HG03439 (cell line): ENCODE measurements around the gene EMSY.

ENCODE experiments used
- ATAC-seq: cut with Tn5 transposase; IDR thresholded peaks from one replicate; pipeline ENCODE4 v1.9.1; 2021; ENCODE audit warnings: mild to moderate bottlenecking, moderate library complexity; ENCODE audit not compliant: unreplicated experiment

Gene EMSY

DNA sequence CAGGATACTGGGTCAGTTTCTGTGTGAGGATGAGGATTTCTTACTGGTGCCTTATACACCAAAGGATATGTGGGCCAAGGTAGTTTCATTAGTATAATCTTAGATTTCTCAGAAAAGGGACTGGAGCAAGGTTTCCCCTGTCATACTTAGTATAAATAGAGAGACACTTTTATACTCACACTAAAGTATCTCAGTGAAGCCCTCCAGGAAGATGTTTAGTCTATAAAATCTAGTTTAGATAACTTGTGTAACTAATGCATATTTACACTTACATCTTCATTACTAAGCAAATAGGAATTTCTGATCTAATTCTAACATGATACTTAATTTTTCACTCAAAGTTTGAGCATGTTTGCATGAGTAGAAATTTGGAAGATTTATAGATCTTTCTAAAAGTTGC, 11.1 kb downstream of the EMSY start:
- no peak for ATAC-seq

DNA sequence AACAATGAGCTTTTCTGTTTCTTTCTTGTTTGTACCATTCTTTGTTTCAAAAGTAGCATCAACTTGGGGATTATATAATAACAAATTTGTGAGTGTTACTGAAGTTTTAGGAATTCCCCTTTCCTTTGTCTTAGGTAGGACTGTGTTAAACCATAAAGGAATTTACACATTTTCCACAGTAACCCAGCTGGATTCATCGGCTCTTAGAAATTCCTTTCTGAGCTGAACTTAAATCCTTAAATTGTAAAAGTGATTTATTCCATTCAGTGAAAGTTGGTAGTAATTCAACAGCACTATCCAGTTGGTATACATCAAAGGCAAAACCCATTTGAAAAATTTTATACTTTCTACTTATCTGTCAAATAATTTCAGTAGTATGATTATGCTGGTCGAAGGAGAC, 11.8 kb downstream of the EMSY start:
- no peak for ATAC-seq

DNA sequence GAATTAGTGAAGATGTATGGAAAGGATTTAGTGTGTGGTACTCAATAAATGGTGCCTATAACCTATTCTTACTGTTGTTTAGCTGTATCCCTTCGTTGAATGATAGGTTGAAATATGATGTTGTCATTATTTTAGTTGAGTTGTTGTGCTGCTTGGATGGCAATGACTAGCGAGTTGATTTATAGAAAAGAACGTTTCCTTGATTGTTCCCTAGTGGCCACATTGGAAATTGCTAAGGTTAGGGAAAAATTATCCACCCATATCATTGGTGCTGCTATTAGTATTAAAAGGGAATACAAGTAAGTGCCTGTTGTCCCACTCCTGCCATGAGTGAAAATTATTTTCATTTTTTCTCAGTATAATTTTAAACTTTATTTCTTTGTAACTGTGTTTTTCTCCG, 14.5 kb downstream of the EMSY start:
- no peak for ATAC-seq

DNA sequence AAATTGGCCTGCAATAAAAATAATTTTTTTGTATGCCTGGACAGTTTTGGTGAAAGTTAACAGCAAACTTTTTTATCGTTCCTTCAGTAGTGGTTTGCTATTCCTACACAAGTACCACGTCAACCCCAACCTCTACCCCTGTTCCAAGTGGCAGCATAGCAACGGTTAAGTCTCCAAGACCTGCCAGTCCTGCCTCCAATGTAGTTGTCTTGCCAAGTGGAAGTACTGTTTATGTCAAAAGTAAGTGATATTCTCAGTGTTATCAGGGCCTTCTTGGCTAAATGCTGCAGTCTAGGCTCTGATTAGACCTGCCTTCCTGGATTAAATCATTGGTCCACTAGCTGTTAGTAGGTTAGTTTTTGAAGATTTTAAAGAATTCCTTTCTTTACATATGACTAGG, 15.0 kb downstream of the EMSY start:
- ATAC-seq, result no peak

DNA sequence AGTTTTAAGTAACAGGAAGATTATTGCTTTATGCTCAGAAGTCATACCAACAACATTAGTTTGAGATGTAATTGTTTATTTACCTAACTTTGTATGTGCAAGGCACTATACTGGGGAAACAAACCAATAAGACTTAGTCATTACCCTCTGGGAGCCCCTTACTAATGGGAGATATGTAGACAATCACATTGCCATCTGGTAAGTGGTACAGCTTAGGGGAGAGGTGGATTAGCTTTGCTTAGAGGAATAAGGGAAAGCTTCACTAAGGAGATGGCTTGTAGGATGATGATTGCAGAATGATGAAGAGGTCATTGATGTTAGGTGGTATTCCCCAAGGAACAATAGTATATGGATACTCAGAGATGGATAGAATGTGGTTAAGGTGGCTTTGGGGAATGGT, 17.5 kb downstream of the EMSY start:
- no peak for ATAC-seq

DNA sequence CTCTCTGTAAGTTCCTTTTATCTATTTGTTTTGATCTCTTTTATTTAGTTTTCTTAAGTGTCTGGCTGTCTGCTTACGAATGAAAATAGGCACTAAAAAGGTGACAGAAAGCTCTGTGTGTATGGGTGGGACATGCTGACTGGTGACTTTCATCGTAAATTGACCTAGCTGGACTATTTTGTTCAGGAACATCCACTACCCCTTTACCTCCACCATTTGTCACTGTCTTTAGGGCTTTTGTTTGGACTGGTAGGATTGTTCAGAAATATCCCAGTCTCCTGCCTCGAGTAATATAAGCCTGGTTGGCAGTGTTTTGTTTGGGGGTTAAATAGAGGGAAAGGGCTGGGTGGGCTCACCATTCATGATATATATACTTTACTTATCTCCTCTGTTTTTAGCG, 20.9 kb downstream of the EMSY start:
- no peak for ATAC-seq

DNA sequence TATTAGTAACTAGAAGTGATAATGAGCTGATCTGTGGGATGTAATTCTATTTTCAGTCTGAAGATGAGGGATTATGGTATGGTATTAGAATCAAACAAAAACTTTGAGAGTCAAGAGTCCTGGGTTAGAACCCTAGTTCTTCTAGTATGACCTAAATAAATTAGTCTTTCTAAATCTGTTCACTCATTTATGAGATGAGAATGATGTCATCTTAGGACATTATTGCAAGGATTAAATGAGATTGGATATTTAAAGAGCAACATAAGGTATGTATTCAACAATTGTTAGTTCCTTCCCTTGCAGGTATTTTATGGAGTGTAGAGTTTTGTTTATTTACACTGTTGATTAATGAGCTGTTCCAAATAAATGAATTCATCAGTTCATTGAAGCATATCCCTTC, 21.8 kb downstream of the EMSY start:
- ATAC-seq, result no peak

DNA sequence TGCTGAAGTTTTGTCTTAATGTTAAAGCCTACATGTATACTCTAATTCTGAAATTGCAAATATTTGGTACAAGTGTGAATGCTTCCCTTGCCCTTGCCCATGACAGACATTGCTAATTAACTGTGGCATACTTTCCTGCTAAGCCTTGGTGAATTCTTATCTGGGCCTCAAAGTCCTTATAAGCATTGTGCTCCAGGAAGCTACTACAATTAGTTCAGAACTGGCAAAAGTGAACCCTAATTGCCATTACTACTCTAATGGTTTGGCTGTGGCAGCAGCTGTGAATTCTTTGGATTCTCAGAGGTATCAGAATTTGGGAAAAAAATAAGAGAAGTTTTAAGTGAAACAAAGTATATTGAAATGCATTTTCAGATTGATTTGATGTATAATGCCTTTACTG, 24.3 kb downstream of the EMSY start:
- ATAC-seq, result no peak

DNA sequence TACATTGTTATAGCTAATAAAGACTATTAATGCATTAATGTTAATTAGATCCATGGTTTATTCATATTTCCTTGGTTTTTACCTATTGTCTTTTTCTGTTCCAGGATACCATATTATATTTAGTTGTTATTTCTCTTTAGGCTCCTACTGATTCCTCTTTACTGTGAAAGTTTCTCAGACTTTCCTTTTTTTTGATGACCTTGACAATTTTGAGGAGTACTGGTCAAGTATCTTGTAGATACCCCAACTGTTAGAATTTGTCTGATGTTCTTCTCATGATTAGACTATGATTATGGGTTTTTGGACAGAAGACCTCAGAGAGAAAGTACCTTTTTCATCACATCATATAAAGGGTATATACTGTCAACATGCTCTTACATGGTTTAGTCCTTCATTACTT, 26.6 kb downstream of the EMSY start:
- no peak for ATAC-seq

DNA sequence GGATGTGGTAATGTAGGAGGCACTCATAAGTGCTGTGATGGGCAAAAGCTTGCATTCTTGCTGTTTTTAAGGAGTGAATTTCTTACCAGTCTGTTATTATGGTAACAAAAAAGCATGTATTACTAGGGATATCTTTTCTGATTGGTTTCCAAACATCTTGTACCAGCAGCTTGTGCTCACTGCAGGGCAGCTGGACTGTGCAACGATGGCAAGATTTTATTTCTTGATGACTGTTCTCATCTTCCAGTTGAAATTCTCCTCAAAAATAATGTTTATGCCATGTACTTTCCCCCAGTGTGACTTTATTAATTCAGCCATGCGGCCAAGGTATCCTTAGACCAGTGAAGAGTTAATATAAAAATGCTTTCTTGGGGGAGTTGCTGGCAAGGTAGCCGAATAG, 35.4 kb downstream of the EMSY start:
- ATAC-seq, result no peak

DNA sequence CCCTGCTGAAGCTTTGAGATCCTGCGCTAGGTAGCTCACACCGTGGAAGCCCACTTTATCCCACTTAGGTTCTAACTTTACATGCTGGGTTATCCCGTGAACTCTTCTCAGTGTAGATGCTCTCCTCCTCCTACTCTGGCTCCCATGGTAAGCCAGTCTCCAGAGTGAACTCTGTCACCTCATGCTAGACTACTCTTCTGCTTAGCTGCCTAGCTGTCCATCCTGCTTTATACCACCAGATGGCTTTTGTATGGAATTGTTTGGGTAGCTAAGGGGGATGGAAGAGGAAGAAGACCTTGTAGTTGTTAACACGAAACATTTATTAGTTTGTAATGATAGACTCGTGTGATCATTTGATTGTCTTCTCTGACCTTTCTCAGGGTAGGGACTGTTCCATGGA, 46.8 kb downstream of the EMSY start:
- ATAC-seq, result no peak

DNA sequence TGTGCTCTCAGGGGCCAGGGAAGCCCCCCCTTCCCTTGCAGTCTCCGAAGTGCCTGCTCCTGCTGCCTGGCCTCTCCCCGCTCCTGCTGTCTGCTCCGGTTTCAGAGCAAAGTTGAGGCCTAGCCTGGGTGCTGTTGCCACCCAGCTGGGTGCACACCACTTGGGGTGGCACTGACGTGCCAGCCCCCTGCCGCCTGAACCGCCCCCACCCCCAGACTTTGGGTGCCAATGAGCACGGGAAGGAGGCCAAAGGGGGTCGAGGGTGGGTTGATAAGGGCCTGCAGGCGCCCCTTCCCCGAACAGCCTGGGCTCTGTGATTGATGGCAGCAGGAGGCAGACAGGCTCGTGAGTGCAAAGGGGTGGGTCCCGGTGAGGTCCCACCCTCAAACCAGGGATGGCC, 48.2 kb downstream of the EMSY start:
- ATAC-seq, result no peak

DNA sequence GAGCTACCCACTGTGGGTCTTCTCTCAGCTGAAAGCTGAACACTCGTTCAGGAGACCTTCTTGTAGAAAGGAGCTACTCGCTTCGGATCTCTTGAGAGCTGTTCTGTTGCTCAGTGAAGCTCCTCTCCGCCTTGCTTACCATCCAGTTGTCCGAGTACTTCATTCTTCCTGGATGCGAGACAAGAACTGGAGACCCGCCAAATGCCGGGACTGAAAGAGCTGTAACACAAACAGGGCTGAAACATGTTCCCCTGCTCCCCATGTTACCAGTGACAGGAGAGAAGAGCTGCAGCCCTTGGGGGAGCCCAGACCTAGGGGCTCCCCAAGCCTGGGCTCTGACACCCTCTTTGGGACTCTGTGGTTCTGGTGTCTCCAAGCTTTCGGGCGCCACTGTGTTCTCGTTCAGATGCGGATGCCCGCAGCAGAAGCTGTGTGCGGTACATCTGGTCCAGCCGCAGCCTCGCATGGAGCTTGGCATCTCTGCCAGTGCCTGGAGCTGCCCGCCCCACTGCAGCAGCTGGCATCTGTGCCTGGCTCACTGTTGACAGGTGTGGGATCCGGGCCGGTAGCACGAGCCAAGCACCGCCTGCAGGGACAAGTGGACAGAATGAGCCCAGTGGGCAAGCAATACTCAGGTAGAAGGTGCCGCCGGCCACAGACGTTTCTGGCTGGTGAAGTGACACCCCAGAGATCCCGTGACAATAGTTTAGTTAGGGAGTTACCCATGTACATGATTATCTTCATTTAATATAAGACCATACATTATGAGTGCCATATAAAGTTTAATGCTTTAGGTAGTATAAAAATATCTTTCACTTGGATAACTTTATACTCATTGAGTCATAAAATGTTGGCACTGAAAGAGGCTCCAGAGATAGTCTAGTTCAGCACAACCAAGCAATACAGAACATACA, 49.1 kb downstream of the EMSY start:
- no peak for ATAC-seq

DNA sequence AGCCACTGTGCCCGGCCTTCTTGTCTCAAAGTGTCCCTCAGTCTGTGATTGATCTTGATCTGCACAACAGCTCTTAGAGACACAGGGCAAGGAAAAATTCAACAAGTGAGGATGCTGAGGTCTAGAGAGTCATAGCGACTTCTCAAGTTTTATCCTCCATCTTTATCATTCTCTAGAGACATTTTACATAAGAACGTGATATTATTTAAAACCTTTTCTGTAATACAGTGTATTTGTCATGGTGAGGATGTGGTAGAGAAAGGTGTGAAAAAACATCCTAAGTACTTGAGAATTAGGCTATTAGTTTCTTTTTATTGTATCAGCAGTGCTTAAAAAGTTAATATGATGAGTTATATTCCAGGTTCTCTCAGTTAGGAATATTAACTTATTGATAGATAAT, 50.2 kb downstream of the EMSY start:
- ATAC-seq, result no peak

DNA sequence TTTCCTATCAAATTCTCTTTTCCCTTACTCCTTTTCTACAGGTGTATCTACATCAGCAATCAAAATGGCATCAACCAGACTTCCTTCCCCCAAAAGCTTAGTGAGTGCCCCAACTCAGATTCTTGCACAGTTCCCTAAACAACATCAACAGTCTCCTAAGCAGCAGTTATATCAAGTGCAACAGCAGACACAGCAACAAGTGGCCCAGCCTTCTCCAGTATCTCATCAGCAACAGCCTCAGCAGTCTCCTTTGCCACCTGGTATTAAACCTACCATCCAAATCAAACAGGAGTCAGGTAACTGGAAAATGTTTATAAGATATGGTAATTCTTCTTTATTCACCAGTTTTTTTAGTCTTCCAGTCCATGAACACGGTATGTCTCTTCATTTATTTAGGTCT, 51.4 kb downstream of the EMSY start:
- ATAC-seq, result no peak

DNA sequence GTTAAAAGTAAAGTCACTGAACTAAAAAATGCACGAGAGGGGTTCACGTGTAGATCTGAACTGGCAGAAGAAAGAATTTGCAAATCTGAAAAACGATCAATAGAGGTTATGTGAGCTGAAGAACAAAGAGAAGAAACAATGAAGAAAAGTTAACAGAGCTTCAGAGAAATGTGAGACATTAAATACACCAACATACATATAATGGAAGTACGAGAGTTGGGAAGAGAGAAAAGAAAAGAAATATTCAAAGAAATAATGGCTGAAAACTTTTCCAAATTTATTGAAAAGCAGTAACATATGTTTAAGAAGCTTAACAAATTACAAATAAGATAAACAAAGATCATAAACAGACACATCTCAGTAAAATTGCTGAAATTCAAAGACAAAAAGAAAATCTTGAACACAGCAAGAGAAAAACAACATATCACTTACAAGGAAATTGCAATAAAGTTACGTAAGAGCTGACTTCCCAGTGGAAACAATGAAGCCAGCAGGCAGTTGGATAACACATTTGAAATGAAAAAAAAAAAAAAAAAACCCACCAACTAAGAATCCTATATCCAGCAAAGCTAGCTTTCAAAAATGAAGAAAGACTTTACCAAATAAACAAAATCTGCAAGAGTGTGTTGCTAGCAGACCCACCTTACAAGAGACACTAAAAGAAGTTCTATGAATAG, 56.8 kb downstream of the EMSY start:
- no peak for ATAC-seq

DNA sequence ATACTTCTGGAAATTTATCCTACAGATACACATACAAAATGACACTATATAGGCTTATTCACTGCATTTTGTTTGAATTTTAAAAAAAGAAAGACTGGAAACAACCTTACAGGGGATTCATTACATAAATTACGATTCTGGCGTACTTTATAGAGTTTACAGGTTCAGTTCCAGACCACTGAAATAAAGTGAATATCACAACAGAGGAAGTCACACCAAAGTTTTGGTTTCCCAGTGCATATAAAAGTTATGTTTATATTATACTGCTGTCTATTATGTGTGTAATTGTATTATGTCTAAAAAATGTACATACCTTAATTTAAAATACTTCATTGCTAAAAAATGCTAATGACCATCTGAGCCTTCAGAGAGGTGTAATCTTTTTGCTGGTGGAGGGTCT, 62.0 kb downstream of the EMSY start:
- ATAC-seq, result no peak

DNA sequence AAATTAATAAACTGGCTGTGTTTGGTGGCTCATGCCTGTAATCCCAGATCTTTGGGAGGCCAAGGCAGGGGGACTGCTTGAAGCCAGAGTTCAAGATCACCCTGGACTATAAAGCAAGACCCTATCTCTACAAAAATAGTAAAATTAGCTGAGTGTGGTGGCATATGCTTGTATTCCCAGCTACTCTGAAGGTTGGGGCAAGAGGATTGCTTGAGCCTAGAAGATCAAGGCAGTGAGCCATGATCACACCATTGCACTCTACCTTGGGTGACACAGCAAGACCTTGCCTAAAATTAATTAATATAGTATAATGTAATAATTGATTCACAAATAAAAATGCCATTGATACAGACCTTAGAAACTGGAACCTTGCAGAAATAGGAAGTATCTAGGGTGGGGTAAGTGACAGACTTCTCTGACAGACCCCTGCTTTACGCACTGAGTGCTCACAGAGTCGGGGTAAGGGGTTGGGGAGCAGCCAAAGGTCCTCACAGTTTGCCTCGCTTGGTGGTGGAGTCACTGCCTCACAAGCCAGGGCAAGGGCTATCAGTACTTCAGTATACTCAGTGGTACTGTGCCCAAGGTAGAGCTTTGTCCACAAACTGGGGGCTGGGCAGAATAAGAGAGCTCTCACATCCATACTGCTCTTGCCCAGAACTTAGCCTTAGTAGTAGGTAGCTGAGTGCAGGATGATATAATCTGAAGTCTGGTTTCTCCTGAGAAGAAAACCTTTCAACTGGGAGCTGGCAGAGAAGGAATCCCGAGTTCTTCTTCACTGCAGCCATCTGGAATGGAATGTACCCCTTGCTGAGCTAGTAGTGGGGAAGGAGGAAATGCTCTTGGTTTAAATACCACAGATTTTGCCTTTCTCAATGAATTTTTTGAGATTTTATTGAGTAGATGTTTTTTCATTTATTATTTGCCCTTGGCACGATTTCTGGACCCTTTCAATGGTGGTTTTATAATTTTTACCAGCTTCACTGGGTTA, 65.5 kb downstream of the EMSY start:
- no peak for ATAC-seq

DNA sequence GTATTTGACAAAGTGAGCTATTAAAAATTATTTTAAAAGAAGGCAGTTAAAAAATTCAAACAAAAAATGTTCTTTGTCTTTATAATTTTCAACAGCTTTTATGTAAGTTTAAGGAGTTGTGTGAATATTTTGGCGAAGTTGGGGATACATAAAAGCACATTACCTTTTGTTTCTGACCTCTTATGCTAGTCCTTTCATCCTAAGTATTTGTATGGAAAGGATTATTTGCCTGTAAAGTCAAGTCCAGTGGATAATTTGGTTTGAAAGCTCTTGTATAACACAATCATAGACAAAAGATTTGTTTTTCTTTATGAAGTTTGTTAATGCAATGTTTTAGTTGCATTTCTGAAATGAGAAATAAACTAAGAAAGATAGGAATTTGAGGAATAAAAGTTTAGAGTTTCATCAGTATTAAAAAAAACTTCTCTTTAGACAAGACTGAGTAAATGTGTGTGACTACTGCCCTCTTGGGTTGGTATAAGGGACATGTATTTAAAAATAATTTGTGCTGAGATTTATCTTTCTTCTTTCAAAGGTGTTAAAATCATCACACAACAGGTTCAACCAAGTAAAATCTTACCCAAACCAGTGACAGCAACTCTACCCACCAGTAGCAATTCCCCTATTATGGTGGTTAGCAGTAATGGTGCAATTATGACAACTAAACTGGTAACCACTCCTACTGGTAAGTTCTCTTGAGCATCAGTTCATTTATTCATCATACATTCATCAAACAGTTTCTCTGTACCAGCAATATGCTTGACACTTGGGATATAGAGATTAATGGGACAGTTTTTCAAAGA, 68.2 kb downstream of the EMSY start:
- no peak for ATAC-seq

DNA sequence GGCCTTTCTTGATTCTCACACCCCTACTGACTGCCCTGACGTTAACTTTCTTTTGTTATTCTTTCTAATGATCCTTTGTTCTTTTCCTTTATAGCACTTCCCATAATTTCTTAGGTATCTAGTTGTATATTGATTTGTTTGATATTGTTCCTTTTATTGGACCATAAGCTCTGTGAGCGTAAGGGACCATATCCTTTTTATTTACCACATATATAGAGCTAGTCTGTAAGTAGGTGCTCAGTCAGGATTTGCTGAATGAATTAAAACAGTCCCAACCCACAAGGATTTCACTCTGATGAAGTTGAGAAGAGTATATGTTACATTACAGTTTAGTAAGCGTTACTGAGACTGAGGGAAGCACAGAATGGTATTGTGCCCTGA, 68.8 kb downstream of the EMSY start:
- no peak for ATAC-seq

DNA sequence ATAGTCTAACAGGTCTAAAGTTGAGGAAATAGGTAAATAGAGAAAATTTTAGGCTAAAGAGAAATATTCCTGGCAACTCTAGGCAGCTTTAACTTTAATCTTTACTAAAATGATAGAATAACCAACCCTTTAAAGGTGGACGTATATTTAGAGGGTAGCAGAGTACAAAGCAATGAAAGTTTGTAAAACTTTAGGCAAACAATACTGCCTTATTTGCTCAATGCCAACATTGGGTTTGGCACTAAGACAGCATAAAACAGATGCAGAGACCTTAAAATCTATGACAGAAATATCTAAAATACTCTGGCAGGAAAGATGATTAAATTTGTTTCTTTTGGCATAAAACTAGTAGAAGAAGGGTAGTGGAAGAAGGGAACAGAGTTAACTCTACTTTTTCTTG, 70.7 kb downstream of the EMSY start:
- no peak for ATAC-seq
